Body of pancreas (tissue), 4 donors: ENCODE measurements around the gene CDC16. TPM values are rescaled to one million over a fixed set of nuclear protein-coding genes. Genes with fewer than 3 reads are reported as not detected.

Experiments used
- ATAC-seq: fragments of 150-250 bp; one replicate; pipeline ENCODE4 v1.9.1; 2016
- DNase-seq, 4 donors: peaks; one replicate each; pipeline ENCODE4 v3.0.0-alpha.2; 2019
- H3K27ac ChIP-seq, 4 donors: fragments of 200-600 bp; sonication (generic); 1 replicate in 3 of 4; 2 replicates in 1 of 4; pipeline versions ENCODE4 v1.5.1 to v1.6.1; 2016 to 2019; ENCODE audit warnings: mild to moderate bottlenecking in 1 of 4, mixed read lengths in 1 of 4, moderate library complexity in 1 of 4
- H3K27me3 ChIP-seq, 2 donors: fragments of 200-600 bp; sonication (generic); one replicate each; pipeline ENCODE4 v1.6.0; 2016; ENCODE audit warnings: mild to moderate bottlenecking in 1 of 2
- H3K36me3 ChIP-seq, 2 donors: fragments of 200-600 bp; sonication (generic); replicated peaks in 1 of 2; 2 replicates each; pipeline ENCODE4 v1.5.1; 2016; ENCODE audit warnings: low read depth in 2 of 2; ENCODE audit not compliant: insufficient read depth in 1 of 2
- H3K4me1 ChIP-seq: fragments of 200-600 bp; sonication (generic); one replicate; pipeline ENCODE4 v1.6.0; 2016
- H3K4me3 ChIP-seq, 2 donors: fragments of 200-600 bp; sonication (generic); 1 replicate in 1 of 2; 2 replicates in 1 of 2; pipeline ENCODE4 v1.5.1; 2016 to 2019
- H3K9me3 ChIP-seq, 3 donors: fragments of 200-600 bp; sonication (generic); 1 replicate in 2 of 3; 2 replicates in 1 of 3; pipeline ENCODE4 v1.5.1; 2016
- POLR2A ChIP-seq, 3 donors: fragments of 450-650 bp; IDR thresholded peaks; one replicate each; pipeline ENCODE4 v1.6.1; 2016; ENCODE audit warnings: antibody characterized with exemption in 3 of 3, mild to moderate bottlenecking in 2 of 3
- WGBS, 2 donors: methylation state at CpG; one replicate each; pipeline ENCODE4 v1.1.5; 2017; 5-methylcytosine and 5-hydroxymethylcytosine counted together
- intact Hi-C: fragments of 100-400 bp; cut with DNase I; formaldehyde crosslinking; loops from one replicate; pipeline ENCODE4 v1.15.1; 2023
- total RNA-seq, 2 donors: library from RNA; depleted of rRNA; stranded (reverse); fragments of >200 nt; gene quantifications; one replicate each; pipeline ENCODE4 v1.1.0, GENCODE V29; 2016
- TF ChIP-seq, protein P1 (sequence below), 7 experiments: fragments of 450-650 bp in 4 of 7; fragments of 200-600 bp in 3 of 7; sonication (generic) in 3 of 7; IDR thresholded peaks; one replicate each; pipeline ENCODE4 v1.5.1; 2016 to 2019; ENCODE audit warnings: antibody characterized with exemption in 7 of 7

The CDC16 gene
- total RNA-seq, 2 donors from 2014 or later, result 46.7 to 63.9 TPM

DNA sequence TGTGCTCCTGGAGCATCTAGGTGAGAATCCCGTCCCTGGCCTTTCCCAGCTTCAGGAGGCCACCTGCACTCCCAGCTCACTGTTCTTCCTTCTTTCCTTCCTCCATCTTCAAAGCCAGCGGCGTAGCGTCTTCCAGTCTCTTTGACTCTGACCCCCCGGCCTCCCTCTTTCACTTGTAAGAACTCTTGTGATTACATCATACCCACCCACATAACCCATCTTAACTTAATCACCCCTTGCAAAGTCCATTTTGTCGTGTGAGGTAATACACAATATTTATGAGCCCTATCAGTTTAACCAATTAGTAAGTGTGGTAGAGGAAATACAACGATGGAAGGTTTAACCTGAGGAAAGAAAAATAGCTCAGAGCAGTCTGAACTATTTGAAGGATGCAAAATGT is 4.6 kb upstream of the CDC16 start:
- TF ChIP-seq, protein P1, sequence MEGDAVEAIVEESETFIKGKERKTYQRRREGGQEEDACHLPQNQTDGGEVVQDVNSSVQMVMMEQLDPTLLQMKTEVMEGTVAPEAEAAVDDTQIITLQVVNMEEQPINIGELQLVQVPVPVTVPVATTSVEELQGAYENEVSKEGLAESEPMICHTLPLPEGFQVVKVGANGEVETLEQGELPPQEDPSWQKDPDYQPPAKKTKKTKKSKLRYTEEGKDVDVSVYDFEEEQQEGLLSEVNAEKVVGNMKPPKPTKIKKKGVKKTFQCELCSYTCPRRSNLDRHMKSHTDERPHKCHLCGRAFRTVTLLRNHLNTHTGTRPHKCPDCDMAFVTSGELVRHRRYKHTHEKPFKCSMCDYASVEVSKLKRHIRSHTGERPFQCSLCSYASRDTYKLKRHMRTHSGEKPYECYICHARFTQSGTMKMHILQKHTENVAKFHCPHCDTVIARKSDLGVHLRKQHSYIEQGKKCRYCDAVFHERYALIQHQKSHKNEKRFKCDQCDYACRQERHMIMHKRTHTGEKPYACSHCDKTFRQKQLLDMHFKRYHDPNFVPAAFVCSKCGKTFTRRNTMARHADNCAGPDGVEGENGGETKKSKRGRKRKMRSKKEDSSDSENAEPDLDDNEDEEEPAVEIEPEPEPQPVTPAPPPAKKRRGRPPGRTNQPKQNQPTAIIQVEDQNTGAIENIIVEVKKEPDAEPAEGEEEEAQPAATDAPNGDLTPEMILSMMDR (IDR thresholded peaks at IDR 0.05), result no peak
- TF ChIP-seq POLR2A (IDR thresholded peaks at IDR 0.05), result no peak
- Histone ChIP-seq H3K9me3 (no peaks in the 10 kb centered on the region), H3K27ac (no peak overlapping the region), H3K4me1 (peaks cover 21% of the 10 kb centered on the region), H3K36me3 (no peaks in the 10 kb centered on the region), H3K27me3 (no peaks in the 10 kb centered on the region), H3K4me3 (no peak overlapping the region)
- no peak for ATAC-seq
- DNase-seq, result no peak
- intact Hi-C loops, result no loop called here
- WGBS, 2 donors, result 48 to 57% methylated on average over 7 of the region's 7 CpGs

DNA sequence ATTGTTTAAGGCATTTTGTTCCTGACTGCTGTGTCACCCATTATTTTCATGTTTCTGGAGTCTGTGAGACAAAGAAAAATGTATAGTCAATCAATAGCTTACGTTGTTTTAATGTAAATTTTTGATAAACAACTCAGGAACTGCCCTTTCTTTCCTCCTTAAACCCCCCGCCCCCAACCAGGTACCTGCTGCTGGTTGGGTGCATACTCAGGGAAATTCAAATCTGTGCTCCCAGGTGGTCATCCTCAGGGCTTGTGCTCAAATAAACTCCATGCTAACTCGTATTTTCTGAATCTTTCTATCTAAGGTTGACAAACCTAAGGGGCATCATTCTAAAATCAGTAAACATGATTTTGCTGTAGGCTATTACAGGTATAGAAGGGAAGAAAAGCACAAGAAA is 4.1 kb upstream of the CDC16 start:
- no peak overlapping the region for H3K4me3 ChIP-seq
- H3K27me3 ChIP-seq, result no peaks in the 10 kb centered on the region
- H3K27ac ChIP-seq, result no peak overlapping the region
- no peaks in the 10 kb centered on the region for H3K36me3 ChIP-seq
- DNase-seq, result no peak
- WGBS, 2 donors, result 26 to 40% methylated on average over 3 of the region's 3 CpGs
- peaks cover 20% of the 10 kb centered on the region for H3K4me1 ChIP-seq
- intact Hi-C loops, result no loop called here
- no peaks in the 10 kb centered on the region for H3K9me3 ChIP-seq
- TF ChIP-seq POLR2A (IDR thresholded peaks at IDR 0.05), result no peak
- TF ChIP-seq, protein P1 (IDR thresholded peaks at IDR 0.05), result no peak
- ATAC-seq, result no peak

DNA sequence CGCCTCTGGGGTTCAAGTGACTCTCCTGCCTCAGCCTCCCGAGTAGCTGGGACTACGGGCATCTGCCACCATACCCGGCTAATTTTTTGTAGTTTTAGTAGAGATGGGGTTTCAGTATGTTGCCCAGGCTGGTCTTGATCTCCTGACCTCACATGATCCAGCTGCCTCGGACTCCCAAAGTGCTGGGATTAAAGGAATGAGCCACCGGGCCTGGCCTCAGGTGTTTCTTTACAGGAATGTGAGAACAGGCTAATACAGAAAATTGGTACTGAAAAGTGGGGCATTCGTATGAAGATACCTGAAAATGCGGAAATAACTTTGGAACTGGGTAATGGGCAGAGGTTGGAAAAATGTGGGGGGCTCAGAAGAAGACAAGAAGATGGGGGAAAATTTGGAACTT is 2.8 kb upstream of the CDC16 start:
- TF ChIP-seq, protein P1 (IDR thresholded peaks at IDR 0.05), result no peak
- no peak for TF ChIP-seq POLR2A (IDR thresholded peaks at IDR 0.05)
- Histone ChIP-seq H3K9me3 (no peaks in the 10 kb centered on the region), H3K4me1 (peaks cover 14% of the 10 kb centered on the region), H3K27me3 (no peaks in the 10 kb centered on the region), H3K4me3 (no peak overlapping the region), H3K36me3 (no peaks in the 10 kb centered on the region), H3K27ac (no peak overlapping the region)
- WGBS, 2 donors, result 72 to 80% methylated on average over 8 of the region's 8 CpGs
- no peak for ATAC-seq
- intact Hi-C loops, result no loop called here
- no peak for DNase-seq

DNA sequence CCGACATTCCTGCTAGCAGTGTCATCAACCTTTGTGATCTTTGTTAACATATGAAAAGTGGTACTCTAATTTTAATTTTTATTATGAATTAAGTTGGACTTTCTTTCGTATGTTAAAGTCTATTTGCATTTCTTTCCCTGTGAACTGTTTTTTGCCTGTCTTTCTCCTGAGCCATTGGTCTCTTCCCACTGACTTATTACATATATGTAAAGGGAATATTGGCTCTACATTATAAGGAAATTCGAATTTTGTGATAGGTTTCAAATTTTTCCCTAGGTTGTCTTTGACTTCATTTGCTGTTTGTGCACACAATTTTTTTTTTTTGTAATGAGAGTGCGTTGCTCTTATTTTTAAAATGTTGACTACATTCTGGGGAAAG is 442 bp upstream of the CDC16 start:
- WGBS, 2 donors, result 49 to 53% methylated on average over 4 of the region's 4 CpGs
- no peak overlapping the region for H3K4me3 ChIP-seq
- DNase-seq (no peak), ATAC-seq (no peak)
- TF ChIP-seq, protein P1 (IDR thresholded peaks at IDR 0.05), result no peak
- TF ChIP-seq POLR2A (IDR thresholded peaks at IDR 0.05), result no peak
- H3K4me1 ChIP-seq, result peaks cover 12% of the 10 kb centered on the region
- H3K27ac ChIP-seq, result peak overlapping the region; percentile 73 to 91 (median 80)
- intact Hi-C loops, result no loop called here
- H3K36me3 ChIP-seq, result peaks cover 13% of the 10 kb centered on the region in 2 donors
- H3K9me3 ChIP-seq, result no peaks in the 10 kb centered on the region
- no peaks in the 10 kb centered on the region for H3K27me3 ChIP-seq

DNA sequence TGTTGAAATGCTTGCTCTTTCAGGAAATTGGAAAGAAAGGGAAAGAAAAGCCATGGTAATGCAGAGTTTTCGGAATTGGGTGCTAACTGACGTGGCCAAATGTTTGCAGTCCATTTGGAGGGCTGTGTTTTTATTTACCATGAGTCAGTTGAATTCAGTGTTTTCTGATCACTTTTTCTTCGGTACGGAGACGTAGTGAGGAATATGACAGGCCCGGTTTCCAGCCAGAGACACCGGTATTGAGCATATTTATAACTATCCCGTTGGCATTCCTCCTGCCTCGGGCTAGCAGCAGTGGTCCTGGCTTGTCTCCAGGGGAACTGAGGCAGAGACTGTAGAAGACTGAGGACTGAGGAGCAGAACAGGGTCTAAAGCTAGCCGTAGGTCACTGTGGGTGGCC is 1.0 kb downstream of the CDC16 start:
- no peak for ATAC-seq
- H3K27ac ChIP-seq, result peak overlapping the region in 3 of 4 donors; percentile 79 to 91 (median 80)
- no peak for DNase-seq

More for the DNA sequence above, 1.0 kb downstream of the CDC16 start:
- H3K4me1 ChIP-seq, result peaks cover 12% of the 10 kb centered on the region
- peak overlapping the region; percentile 61 to 85 for H3K4me3 ChIP-seq
- WGBS, 2 donors, result 4 to 6% methylated on average over 10 of the region's 10 CpGs
- peaks cover 13 to 23% of the 10 kb centered on the region in 2 donors for H3K36me3 ChIP-seq
- H3K9me3 ChIP-seq, result no peaks in the 10 kb centered on the region
- H3K27me3 ChIP-seq, result no peaks in the 10 kb centered on the region
- TF ChIP-seq, protein P1 (IDR thresholded peaks at IDR 0.05), result no peak
- no peak for TF ChIP-seq POLR2A (IDR thresholded peaks at IDR 0.05)
- intact Hi-C loops, result no loop called here
